Fibroblast of skin of abdomen (primary cell): ENCODE measurements around the gene CAST.
"Not testable (repeated sequence)": the region's sequence is repeated elsewhere in the genome, so short reads cannot be mapped to it uniquely, and the experiment has no call there.

Source experiments
- DNase-seq: peaks from one replicate; pipeline ENCODE4 v3.0.0-alpha.2; 2013

CAST gene

DNA sequence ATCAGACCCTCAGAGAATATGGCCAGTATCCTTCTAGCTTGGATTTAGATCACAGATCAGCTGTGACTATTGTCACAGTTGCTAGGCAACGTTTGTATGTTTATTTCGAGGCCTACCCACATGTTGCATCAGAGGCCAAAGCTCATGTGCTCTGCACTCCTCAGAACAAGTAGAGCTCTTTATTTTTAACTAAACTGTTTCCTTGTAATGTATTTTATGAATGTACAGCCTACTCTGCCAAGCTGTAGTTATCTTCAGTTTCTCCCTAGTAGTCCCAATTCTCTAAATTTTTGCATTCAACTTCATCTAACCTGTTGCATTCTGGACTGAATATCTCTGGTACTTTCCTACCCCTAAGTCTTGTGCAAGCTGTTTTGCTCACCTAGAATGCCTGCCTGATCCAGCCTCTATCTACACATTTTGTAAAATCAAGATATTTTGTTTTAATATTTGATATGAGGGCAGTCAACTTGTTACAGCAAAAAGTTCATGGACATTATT is 52.8 kb downstream of the CAST start:
- DNase-seq = peak; percentile 66

DNA sequence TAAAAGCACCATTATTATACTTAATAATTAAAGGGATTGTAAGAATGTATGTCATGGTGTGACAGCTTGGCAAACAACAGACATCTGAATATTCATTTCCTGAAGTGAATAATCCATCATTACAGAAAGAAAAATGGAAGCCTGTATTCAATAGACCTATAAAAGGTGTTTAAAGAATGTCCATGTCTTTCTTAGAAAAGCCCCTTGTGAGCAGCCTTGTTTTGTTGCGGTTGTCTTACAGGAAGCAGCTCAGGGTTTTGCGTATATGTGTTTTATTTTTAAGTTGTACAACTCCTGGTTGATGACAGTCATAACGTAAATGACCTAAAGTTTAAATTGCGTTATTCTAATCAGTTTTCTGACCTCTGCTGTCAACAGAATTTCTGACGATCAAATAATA is 53.8 kb downstream of the CAST start:
- DNase-seq = no peak

DNA sequence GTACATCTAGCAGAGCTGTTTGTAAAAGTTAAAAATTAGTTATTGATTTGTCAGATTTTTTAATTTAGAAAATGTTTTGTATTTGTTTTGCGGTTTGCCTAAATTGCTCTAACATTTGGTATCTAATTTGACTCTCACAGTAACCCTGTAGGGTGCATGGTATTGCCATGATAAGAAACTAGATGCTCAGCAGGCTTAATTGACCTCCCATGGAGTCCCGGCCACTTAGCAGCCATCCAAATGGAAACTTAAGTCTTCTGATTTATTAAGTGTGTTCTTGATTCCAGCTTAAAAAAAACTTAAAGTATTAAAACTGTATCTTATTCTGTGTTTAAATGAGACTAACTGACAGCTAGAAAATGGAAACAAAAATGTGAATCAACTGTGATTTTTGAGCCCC is 54.5 kb downstream of the CAST start:
- no peak for DNase-seq

DNA sequence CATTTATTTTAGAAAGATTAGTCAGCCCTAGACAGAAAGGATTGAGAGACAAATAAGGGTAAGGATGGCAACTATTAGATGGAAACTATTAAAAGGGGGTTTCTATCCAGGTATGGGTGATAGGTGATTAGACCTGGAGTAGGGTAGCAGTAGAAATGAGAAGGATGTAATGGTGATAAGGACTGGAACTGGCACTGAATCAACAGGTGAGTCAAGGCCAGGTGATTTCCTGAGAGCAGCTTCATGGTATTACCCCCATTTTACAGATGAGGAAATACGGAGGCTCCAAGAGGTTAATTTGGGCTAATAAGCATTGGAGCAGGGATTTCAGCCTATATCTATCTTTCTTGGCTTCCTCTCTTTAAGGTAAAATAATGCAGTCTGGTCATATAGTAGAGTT is 55.7 kb downstream of the CAST start:
- no peak for DNase-seq

DNA sequence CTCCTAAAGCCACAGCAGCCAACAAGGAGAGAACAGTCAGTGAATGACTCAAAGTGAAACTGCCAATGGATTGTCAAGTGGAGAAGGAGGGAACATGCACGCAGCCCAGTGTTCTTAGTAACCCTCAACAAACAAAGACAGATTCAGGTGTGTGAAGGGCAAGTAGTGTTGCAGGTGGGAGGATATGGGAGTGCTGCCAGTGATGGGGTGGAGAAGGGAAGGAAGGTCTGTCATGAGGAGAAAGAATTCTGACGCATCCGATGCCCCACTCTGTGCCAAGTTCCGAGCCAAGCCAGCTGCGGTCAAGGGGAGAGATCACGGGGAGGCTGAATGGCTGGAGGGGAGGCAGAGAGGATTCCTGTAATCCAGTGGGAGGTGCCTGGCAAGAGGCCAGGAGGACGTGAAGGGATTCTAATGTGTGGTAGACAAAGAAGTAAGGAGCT is 56.5 kb downstream of the CAST start:
- DNase-seq = no peak

DNA sequence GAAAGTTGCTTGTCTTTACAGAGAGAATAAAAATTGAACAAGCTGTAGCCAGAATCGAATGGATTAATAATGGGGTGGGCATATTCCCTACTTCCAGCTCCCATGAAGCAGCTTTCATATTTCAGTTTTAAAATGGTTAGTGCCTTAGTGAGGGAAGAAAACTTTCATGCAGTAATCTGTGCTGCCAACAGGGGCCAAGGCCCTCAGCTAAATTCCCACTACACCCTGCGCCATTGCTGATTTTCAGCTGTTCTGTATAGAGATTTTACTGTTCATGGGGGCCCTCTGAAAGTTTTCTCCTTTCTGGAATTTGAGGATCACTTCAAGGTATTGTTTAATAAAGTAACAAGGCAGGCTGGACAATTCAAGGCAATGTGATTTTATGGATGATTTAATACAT is 58.2 kb downstream of the CAST start:
- DNase-seq = no peak

DNA sequence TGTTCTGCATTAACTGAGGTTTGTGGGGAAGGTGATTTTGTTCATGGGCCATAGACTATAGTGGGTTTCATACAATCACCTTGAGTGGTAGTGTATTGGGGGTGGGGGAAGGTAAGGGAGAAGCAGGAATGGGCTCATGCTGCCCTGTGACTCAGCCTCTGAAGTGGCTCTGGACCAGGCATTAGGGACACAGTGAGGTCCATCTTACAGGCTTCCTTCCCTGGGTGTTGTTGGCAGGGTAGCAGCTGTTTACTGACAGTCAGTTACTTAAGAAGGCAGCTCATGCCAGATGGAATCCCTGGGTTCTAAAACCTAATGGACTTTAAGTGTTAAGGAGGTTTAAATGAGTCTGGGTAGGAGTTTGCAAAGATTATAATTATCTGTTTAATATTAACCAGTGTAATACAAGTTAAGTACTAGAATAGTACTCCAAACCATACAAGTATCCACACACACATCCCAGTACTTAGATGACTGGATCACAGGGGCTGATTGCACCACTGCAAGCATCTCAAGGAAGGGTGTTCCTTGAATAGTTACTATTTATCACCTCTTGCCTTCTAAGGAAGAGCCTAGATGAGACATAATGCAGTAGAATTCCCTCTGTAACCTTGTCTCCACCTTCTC is 59.3 kb downstream of the CAST start:
- DNase-seq = no peak

DNA sequence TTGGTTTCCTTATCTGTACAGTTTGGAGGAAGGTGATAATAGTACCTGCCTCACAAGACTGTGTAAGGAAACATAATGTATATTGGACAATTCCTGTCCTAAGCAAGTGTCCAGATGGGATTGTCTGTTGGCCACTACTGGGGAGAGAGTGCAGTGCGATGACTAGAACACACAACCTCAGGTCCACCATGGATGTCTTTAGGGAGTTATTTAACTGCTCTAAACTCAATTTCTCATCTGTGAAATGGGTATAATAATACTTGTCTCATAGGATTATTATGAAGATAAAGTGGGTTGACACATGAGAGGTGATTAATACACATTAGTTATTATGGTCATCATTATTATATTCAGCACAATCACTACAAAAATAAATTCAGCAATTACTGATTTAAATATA is 63.1 kb downstream of the CAST start:
- no peak for DNase-seq

DNA sequence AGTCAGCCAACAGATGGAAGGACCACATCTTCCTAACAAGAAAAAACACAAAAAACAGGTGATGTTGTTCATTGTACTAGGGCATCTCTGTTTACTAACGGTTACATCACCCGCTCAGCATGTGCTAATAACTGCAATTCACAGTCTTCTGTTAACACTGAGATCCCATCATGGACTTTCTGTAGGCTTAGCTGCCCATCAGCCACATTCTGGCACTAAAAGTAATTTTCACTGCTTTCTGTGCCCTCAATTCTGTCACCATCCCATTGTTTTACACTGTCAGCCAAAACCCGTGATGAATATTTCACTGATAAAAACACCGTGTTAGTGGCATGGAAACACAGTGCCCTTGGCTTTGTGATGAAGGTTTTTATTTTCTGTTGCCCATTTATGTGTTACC is 64.6 kb downstream of the CAST start:
- DNase-seq = no peak

DNA sequence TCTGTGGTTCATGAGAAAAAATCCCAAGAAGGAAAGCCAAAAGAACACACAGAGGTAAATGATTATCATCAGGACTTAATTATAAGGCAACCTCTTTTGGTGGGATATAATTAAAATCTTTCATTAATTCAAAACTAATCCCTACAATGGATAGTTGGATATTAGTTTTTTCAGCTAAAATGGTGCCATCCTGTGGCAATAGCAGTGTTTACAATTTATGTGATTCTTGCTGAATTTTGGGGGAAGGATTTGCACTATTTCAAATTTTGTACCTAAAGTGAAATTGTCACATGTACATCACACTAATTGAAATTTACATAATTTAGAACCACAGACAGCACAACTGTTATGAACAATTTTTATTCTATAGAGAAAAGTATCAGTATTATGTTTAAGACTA is 67.0 kb downstream of the CAST start:
- no peak for DNase-seq

DNA sequence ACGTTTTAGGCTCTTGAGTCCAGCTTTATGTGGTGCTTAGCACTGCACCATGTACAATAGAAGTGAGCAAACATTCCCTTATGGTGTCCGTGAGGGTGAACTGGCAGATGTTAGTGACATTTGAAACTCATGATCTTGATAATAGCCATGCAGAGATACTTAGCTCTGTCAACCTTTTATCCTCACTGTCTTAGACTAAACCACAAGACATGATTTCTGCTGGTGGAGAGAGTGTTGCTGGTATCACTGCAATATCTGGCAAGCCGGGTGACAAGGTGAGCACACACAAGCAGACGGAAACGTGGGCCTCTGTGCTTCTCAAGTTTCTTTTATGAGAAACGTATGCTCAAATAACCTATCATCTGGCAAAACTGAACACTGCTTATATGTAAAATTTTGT is 68.4 kb downstream of the CAST start:
- DNase-seq = no peak

DNA sequence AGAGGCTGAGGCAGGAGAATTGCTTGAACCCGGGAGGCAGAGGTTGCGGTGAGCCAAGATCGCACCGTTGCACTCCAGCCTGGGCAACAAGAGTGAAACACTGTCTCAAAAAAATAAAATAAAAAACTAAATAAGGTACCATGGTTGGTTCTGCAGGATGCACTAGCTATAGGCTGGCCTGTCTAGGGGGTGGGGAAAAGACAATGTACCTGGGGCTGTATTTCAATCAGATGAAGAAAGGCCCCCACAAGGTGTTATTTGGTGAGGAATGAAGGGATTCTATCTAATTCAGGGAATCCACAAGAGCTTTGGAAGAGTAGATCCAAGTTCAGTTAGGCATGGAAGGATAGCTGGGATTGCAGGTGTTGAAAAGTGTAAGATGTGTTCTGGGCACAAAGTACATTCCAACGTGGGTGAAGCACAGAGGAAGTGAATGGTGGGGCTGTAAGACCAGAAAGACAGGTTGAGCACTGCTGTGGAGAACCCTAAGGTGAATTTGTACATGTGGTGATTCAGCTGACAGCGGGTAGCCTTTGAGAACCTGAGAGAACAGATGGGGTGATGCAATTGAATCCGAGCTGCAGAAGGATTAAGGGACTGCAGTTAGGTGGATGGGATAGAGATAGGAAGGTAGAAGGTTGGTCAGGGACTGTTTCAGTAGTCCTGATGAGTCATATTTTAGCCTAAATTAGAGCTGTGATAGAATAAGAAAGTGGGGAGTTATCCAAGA is 71.8 kb downstream of the CAST start:
- DNase-seq = no peak

DNA sequence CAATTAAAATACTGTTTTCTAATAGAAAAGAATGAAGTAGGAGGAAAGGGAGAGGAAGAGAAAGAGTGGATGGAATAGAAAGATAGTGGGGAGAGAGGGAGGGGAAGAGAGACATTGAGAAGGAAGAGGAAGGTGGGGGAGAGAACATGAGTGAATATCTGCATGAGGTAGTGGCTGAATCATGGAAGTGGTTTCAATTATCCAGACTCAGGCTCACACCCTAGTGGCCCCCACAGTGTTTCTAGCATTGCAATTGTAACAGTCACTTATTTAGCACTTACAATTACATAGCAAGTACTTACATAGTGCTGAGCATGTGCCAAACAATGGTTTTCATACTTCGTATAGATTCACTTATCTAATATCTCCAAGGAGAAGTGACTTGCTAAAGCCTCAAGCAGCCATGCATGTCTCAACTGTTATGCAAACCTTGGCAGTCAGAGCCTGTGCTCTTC is 72.7 kb downstream of the CAST start:
- DNase-seq = peak; percentile 84

DNA sequence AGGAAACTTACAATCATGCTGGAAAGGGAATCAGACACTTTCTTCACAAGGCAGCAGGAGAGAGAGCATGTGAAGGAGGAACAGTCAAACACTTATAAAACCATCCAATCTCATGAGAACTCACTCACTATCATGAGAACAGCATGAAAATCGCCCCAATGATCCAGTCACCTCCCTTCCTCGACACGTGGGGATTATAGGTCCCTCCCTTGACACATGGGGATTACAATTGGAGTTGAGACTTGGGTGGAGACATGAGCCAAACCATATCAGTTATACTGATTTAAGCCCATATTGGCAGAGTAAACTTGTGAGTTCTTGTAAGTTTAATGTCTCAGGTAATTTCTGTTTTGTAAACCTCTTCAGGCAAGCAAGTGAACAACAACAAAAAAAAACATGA is 74.8 kb downstream of the CAST start:
- DNase-seq = no peak

DNA sequence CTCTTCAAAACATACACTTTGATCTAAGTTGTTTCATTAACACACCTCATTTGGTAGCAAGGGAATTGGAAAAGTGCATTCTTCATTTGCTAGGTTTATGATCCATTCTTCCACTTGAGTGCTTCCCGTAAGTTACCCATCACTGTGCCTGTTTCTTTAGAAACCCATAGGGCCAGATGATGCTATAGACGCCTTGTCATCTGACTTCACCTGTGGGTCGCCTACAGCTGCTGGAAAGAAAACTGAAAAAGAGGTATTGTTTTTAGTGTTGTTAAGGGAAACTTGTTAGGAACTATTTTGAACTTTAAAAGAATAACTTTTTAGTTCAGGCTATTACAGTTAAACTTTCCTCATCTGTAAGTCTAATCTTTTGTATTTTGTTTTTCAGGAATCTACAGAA is 78.9 kb downstream of the CAST start:
- no peak for DNase-seq

DNA sequence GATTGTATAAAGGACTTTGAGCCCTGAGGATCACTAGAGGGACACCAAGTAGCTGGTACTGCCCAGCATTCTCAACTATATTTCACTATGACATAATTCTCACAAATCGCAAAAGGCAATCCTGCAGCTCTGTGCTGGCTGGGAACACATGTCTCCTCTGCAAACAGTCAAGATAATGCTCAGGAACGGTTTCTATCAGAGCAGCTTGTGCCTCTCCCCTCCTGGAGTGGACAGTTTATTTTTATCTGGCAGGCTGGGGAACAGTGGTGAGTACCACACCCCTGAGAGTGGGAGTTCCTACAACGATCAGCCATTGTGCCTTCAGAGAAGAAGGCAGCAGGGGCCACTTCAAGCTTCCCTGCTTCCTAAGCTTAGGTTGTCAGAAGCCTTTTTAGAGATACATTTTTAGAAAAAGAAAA is 79.7 kb downstream of the CAST start:
- DNase-seq = no peak

DNA sequence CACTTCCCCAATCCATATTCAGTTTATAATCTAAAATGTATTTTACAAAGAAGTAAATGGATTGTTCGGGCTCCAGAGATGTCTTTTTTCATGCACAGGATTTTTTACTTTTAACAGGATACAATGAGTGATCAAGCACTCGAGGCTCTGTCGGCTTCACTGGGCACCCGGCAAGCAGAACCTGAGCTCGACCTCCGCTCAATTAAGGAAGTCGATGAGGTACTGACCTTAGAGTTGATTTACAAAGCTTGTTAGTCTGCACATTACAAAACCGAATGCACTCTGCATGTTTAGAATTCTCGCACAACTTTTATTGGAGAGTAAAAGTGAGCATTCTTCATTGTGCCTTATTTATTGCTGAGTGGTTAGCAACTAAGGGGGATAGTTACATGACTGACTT is 80.4 kb downstream of the CAST start:
- no peak for DNase-seq

DNA sequence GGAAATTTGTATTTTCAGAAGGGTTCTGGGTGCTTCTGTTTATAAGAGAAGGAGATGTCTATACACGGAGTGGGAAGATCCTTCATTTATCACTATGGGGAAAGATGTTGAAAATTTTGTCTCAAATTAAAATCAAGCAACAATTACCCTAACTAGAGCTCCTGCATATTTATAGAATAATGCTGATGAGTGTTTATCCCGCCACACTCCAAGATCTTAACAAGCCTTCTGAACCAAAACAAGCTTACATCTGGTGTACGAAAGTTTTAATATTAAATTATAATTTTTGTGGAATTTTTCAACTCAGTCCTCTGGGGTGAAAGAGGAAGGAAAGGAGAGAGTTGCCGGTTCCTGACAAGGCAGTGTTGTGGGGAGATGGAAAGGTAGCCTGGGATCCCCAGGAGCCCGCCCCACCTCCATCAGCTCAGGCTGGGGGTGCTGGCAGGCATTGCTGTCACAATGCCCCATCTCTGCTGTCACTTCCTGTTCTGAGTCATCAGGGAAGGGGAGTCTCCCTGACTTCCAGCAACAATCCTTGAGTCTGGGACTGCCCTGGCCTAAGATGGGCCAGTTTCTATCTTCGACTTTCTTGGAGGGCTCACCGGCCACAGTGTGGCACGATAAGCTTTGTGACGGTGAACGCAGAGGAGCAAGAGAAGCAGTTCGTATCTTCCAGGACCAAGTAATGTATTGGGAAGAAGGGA is 81.0 kb downstream of the CAST start:
- peak; percentile 40 for DNase-seq

DNA sequence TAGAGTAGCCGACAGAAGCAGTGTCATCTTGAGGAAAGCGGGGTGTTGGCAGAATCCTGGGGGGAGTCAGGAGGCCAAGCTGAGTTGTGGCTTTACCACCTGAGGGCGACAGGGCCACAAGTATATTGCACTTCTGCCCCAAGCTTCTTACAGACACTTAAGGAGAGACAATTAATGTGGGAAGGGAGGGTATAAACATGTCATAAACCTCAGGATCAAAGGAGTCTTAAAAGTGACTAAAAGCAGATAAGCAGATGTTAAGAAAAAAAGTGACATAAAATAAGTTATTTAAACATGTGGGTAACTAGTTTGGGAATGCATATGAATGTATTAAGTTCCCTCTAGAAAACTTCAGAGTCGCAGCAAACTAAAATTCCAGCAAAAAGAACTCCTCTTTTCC is 81.6 kb downstream of the CAST start:
- no peak for DNase-seq

DNA sequence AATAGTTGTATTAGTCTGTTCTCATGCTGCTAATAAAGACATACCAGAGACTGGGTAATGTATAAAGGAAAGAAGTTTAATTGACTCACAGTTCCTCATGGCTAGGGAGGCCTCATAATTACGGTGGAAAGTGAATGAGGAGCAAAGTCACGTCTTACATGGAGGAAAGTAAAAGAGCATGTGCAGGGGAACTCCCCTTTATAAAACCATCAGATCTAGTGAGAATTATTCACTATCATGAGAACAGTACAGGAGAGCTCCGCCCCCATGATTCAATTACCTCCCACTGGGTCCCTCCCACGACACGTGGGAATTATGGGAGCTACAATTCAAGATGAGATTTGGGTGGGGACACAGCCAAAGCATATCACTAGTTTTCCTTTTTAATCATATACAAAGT is 82.0 kb downstream of the CAST start:
- DNase-seq = not testable (repeated sequence)

DNA sequence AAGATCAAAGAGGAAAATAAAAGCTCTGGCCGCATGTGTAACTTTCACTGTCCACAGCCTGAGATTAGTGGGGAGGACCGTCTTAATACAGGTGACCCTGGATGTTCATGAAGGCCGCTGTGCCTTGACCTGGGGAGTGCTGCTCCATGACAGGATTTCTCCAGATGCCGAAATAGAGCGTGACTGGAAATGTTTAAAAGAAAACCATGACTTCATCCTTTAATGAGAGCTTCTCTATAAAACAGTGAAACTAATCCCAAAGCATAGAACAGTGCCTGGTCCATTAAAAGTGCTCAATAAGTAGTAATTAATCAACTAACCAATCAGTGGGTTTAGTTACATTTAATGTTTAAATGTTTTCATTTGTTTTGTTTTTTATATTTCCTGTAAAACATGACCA is 82.8 kb downstream of the CAST start:
- DNase-seq = no peak

DNA sequence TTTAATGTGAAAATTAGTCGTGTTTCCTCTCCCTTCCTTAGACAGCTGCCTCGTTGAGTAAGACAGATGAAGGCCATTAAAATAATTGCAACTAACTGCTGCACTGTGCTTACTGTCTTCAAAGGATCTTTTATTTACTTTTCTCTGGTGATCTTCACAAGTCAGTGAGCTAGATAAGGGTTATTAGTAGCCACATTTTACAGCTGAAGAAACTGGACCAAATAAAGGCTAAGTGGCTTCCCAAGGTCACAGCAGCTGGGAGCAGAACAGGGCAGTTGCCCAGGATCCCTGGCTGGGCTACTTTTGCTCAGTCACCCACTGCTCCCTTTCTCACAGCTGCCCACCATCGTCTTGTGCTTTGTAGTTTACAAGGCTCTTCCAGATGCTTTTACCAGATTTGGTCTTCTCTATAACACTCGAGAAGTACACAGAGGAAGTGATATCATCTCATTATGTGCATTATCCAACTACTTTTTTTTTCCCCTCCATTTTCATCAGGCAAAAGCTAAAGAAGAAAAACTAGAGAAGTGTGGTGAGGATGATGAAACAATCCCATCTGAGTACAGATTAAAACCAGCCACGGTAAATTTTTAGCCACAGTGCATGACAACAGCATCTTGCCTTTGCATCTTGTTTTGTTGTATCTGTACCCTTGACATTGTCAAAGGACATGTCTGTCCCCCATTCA is 83.8 kb downstream of the CAST start:
- DNase-seq = peak; percentile 36

DNA sequence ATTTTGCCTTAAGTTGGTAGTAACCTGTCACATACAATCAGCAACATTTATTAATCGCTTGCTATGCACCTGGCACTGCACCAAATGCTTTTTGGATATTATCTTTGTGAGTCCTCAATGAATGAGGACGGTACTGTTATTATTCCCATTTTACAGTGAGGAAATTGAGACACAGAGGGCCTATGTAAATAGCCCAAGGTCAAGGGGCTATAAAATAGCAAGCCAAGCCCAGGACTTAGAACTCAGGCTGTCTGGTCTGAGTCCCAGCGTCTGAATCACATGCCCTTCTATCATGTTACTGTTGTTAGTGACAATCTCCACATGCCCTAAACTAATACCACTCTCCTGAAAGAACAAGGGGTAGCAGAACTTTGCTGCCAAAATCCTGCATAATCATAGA is 85.5 kb downstream of the CAST start:
- no peak for DNase-seq
